Liver (tissue), 9 donors: ENCODE measurements around the gene OTOP2. TPM values are rescaled to one million over a fixed set of nuclear protein-coding genes. Genes with fewer than 3 reads are reported as not detected.

Experiments
- DNase-seq: peaks from one replicate; pipeline ENCODE4 v3.0.0-alpha.2; 2017; ENCODE audit warnings: low spot score
- H3K27ac ChIP-seq, 2 donors: one replicate each; pipeline ENCODE4 v1.7.0; 2013; ENCODE audit warnings: inconsistent platforms in 2 of 2, low read length in 2 of 2, control low read depth in 1 of 2, low read depth in 1 of 2, mild to moderate bottlenecking in 1 of 2
- H3K27me3 ChIP-seq, 4 donors: one replicate each; pipeline versions ENCODE4 v1.6.1 to v1.7.0; 2013; ENCODE audit warnings: low read length in 3 of 4, inconsistent platforms in 1 of 4, mild to moderate bottlenecking in 1 of 4, moderate library complexity in 1 of 4; ENCODE audit not compliant: control insufficient read depth in 4 of 4, insufficient read depth in 4 of 4
- H3K36me3 ChIP-seq, 4 donors: one replicate each; pipeline versions ENCODE4 v1.6.1 to v1.7.0; 2013; ENCODE audit warnings: low read length in 3 of 4, mild to moderate bottlenecking in 3 of 4, low read depth in 1 of 4, moderate library complexity in 1 of 4; ENCODE audit not compliant: control insufficient read depth in 4 of 4, insufficient read depth in 3 of 4
- H3K4me1 ChIP-seq, 4 donors: one replicate each; pipeline versions ENCODE4 v1.6.1 to v1.7.0; 2013; ENCODE audit warnings: low read length in 3 of 4, mild to moderate bottlenecking in 3 of 4, moderate library complexity in 1 of 4; ENCODE audit not compliant: control insufficient read depth in 4 of 4, insufficient read depth in 4 of 4
- H3K4me3 ChIP-seq, 3 donors: one replicate each; pipeline versions ENCODE4 v1.6.1 to v1.7.0; 2013; ENCODE audit warnings: low read length in 3 of 3, control low read depth in 1 of 3, low read depth in 1 of 3, mild to moderate bottlenecking in 1 of 3
- H3K9ac ChIP-seq, 2 donors: one replicate each; pipeline ENCODE4 v1.7.0; 2013; ENCODE audit warnings: low read length in 2 of 2, mild to moderate bottlenecking in 2 of 2, moderate library complexity in 2 of 2, control low read depth in 1 of 2, low read depth in 1 of 2
- H3K9me3 ChIP-seq, 4 donors: one replicate each; pipeline versions ENCODE4 v1.6.1 to v1.7.0; 2013; ENCODE audit warnings: low read length in 3 of 4; ENCODE audit not compliant: control insufficient read depth in 4 of 4
- ATF3 ChIP-seq: IDR thresholded peaks from 2 replicates; pipeline ENCODE4 v1.6.1; 2016; ENCODE audit warnings: antibody characterized with exemption
- GABPA ChIP-seq, 2 donors: IDR thresholded peaks in 1 of 2; conservative IDR thresholded peaks in 1 of 2; 2 replicates each; pipeline ENCODE4 v1.6.1; 2016; ENCODE audit warnings: antibody characterized with exemption in 2 of 2, mild to moderate bottlenecking in 1 of 2, moderate library complexity in 1 of 2
- HNF4A ChIP-seq, 2 donors: conservative IDR thresholded peaks; 2 replicates each; pipeline ENCODE4 v1.6.1; 2016; ENCODE audit warnings: antibody characterized with exemption in 2 of 2, mild to moderate bottlenecking in 2 of 2
- HNF4G ChIP-seq: IDR thresholded peaks from 2 replicates; pipeline ENCODE4 v1.6.1; 2016; ENCODE audit warnings: antibody characterized with exemption
- JUND ChIP-seq, 2 donors: IDR thresholded peaks; 2 replicates each; pipeline ENCODE4 v1.6.1; 2016; ENCODE audit warnings: antibody characterized with exemption in 2 of 2
- NR2F2 ChIP-seq: IDR thresholded peaks from 2 replicates; pipeline ENCODE4 v1.6.1; 2016; ENCODE audit warnings: antibody characterized with exemption
- RAD21 ChIP-seq, 2 donors: IDR thresholded peaks; 2 replicates each; pipeline ENCODE4 v1.6.1; 2016; ENCODE audit warnings: antibody characterized with exemption in 2 of 2, mild to moderate bottlenecking in 2 of 2
- REST ChIP-seq: IDR thresholded peaks from 2 replicates; pipeline ENCODE4 v1.6.1; 2016; ENCODE audit warnings: antibody characterized with exemption, mild to moderate bottlenecking
- RXRA ChIP-seq, 2 donors: IDR thresholded peaks; 2 replicates each; pipeline ENCODE4 v1.6.1; 2017 to 2018; ENCODE audit warnings: antibody characterized with exemption in 2 of 2, mild to moderate bottlenecking in 1 of 2
- SP1 ChIP-seq: IDR thresholded peaks from 2 replicates; pipeline ENCODE4 v1.6.1; 2018; ENCODE audit warnings: antibody characterized with exemption, mild to moderate bottlenecking
- TAF1 ChIP-seq: conservative IDR thresholded peaks from 2 replicates; pipeline ENCODE4 v1.6.1; 2016; ENCODE audit warnings: antibody characterized with exemption, mild to moderate bottlenecking
- whole genome bisulfite sequencing: extraction: QIAGEN DNeasy Blood & Tissue Kit; methylation state at CpG from one replicate; pipeline ENCODE4 v1.1.7; 2013; 5-methylcytosine and 5-hydroxymethylcytosine counted together
- polyA plus RNA-seq, 2 donors: library from polyadenylated mRNA; stranded (reverse) in 1 of 2; unstranded in 1 of 2; fragments of 200-250 nt in 1 of 2; fragments of >200 nt in 1 of 2; fragmentation: Nextera tagmentation in 1 of 2; extraction: Ambion mirVana in 1 of 2; gene quantifications; one replicate each; pipeline versions ENCODE4 v1.2.1 to v1.2.3, GENCODE V29; 2013 to 2015
- total RNA-seq, 2 donors: library from RNA; depleted of rRNA; stranded (reverse); fragments of >200 nt; gene quantifications; one replicate each; pipeline ENCODE4 v1.2.3, GENCODE V29; 2014
- TF ChIP-seq, protein P1 (sequence below): fragments of 150-350 bp; IDR thresholded peaks from 2 replicates; pipeline ENCODE4 v1.5.1; 2017; ENCODE audit warnings: improper control_type of control experiment, low read depth, low read length; ENCODE audit not compliant: missing input control
- TF ChIP-seq, protein P2 (sequence below): IDR thresholded peaks from 2 replicates; pipeline ENCODE4 v1.6.1; 2016; ENCODE audit warnings: antibody characterized with exemption
- TF ChIP-seq, protein P3 (sequence below): IDR thresholded peaks from 2 replicates; pipeline ENCODE4 v1.6.1; 2016; ENCODE audit warnings: antibody characterized with exemption
- donor health status: healthy.
- donor health status: healthy.
- donor health status: healthy.
- donor health status: healthy.
- donor health status: healthy.

OTOP2 gene
- total and polyA plus RNA-seq, 4 donors: not detected

GRCh38 chr17:74874615-74875037, 49.4 kb upstream of the OTOP2 start:
- Histone ChIP-seq H3K9ac (no peak overlapping the region), H3K36me3 (no peaks in the 10 kb centered on the region), H3K27ac (no peak overlapping the region), H3K9me3 (no peaks in the 10 kb centered on the region), H3K4me1 (peaks cover 9 to 20% (median 14%) of the 10 kb centered on the region in 4 donors), H3K4me3 (no peak overlapping the region), H3K27me3 (no peaks in the 10 kb centered on the region)
- 97% methylated on average over 5 of the region's 5 CpGs for WGBS
- TF ChIP-seq SP1: no peak
- TF ChIP-seq RXRA (IDR thresholded peaks at IDR 0.05): no peak
- TF ChIP-seq, protein P1, sequence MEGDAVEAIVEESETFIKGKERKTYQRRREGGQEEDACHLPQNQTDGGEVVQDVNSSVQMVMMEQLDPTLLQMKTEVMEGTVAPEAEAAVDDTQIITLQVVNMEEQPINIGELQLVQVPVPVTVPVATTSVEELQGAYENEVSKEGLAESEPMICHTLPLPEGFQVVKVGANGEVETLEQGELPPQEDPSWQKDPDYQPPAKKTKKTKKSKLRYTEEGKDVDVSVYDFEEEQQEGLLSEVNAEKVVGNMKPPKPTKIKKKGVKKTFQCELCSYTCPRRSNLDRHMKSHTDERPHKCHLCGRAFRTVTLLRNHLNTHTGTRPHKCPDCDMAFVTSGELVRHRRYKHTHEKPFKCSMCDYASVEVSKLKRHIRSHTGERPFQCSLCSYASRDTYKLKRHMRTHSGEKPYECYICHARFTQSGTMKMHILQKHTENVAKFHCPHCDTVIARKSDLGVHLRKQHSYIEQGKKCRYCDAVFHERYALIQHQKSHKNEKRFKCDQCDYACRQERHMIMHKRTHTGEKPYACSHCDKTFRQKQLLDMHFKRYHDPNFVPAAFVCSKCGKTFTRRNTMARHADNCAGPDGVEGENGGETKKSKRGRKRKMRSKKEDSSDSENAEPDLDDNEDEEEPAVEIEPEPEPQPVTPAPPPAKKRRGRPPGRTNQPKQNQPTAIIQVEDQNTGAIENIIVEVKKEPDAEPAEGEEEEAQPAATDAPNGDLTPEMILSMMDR: no peak
- TF ChIP-seq HNF4A (conservative IDR thresholded peaks at IDR 0.05): no peak
- no peak for TF ChIP-seq ATF3
- TF ChIP-seq RAD21 (IDR thresholded peaks at IDR 0.05): no peak
- no peak for DNase-seq

GRCh38 chr17:74875155-74875976, 48.7 kb upstream of the OTOP2 start:
- H3K9ac ChIP-seq: no peak overlapping the region
- H3K9me3 ChIP-seq: no peaks in the 10 kb centered on the region
- H3K36me3 ChIP-seq: no peaks in the 10 kb centered on the region
- H3K4me1 ChIP-seq: peaks cover 9 to 20% (median 14%) of the 10 kb centered on the region in 4 donors
- TF ChIP-seq RAD21 (IDR thresholded peaks at IDR 0.05) (no peak), JUND (IDR thresholded peaks at IDR 0.05) (peak; percentile 47 to 74)
- H3K27me3 ChIP-seq: no peaks in the 10 kb centered on the region
- whole genome bisulfite sequencing: 78% methylated on average over 5 of the region's 5 CpGs
- H3K27ac ChIP-seq: no peak overlapping the region
- no peak overlapping the region for H3K4me3 ChIP-seq
- no peak for DNase-seq

GRCh38 chr17:74875977-74876593, 48.0 kb upstream of the OTOP2 start:
- Histone ChIP-seq H3K36me3 (no peaks in the 10 kb centered on the region), H3K9me3 (no peaks in the 10 kb centered on the region), H3K9ac (no peak overlapping the region), H3K4me3 (no peak overlapping the region), H3K27ac (no peak overlapping the region), H3K4me1 (peaks cover 9 to 20% (median 14%) of the 10 kb centered on the region in 4 donors), H3K27me3 (no peaks in the 10 kb centered on the region)
- 82% methylated on average over 6 of the region's 6 CpGs for WGBS
- no peak for DNase-seq
- TF ChIP-seq, protein P2, sequence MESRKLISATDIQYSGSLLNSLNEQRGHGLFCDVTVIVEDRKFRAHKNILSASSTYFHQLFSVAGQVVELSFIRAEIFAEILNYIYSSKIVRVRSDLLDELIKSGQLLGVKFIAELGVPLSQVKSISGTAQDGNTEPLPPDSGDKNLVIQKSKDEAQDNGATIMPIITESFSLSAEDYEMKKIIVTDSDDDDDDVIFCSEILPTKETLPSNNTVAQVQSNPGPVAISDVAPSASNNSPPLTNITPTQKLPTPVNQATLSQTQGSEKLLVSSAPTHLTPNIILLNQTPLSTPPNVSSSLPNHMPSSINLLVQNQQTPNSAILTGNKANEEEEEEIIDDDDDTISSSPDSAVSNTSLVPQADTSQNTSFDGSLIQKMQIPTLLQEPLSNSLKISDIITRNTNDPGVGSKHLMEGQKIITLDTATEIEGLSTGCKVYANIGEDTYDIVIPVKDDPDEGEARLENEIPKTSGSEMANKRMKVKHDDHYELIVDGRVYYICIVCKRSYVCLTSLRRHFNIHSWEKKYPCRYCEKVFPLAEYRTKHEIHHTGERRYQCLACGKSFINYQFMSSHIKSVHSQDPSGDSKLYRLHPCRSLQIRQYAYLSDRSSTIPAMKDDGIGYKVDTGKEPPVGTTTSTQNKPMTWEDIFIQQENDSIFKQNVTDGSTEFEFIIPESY: no peak
- TF ChIP-seq HNF4A (conservative IDR thresholded peaks at IDR 0.05) (no peak), HNF4G (no peak), TAF1 (no peak), JUND (IDR thresholded peaks at IDR 0.05) (no peak), GABPA (IDR thresholded peaks at IDR 0.05 in 1 of 2, conservative IDR thresholded peaks at IDR 0.05 in 1 of 2) (no peak), ATF3 (no peak), REST (no peak), NR2F2 (no peak), SP1 (no peak)
- TF ChIP-seq, protein P1: no peak
- TF ChIP-seq, protein P3, sequence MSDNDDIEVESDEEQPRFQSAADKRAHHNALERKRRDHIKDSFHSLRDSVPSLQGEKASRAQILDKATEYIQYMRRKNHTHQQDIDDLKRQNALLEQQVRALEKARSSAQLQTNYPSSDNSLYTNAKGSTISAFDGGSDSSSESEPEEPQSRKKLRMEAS: no peak
